Measurements from ENCODE around the gene MYO1B.

Gene MYO1B

GRCh38 chr2:191299010-191299409, 53.8 kb downstream of the MYO1B start:
- DNase-seq (ENCODE audit: low read depth): no peak

GRCh38 chr2:191299866-191300265, 54.7 kb downstream of the MYO1B start:
- DNase-seq (ENCODE audit: low read depth): no peak

- no peak for DNase-seq (ENCODE audit: low read depth)
Observed at GRCh38 chr2:191301971-191302370, 56.8 kb downstream of the MYO1B start.

- DNase-seq (ENCODE audit: low read depth): no peak
Observed at GRCh38 chr2:191302459-191303139, 57.4 kb downstream of the MYO1B start.

GRCh38 chr2:191303140-191304005, 58.2 kb downstream of the MYO1B start:
- DNase-seq (ENCODE audit: low read depth): no peak

- DNase-seq (ENCODE audit: low read depth): no peak
Observed at GRCh38 chr2:191304939-191305875, 60.0 kb downstream of the MYO1B start.

GRCh38 chr2:191308026-191308425, 62.8 kb downstream of the MYO1B start:
- DNase-seq (ENCODE audit: low read depth): no peak

- no peak for DNase-seq (ENCODE audit: low read depth)
Observed at GRCh38 chr2:191311156-191311555, 66.0 kb downstream of the MYO1B start.

GRCh38 chr2:191311627-191312026, 66.4 kb downstream of the MYO1B start:
- no peak for DNase-seq (ENCODE audit: low read depth)

- DNase-seq (ENCODE audit: low read depth): no peak
Observed at GRCh38 chr2:191312163-191312562, 67.0 kb downstream of the MYO1B start.

GRCh38 chr2:191312662-191313061, 67.5 kb downstream of the MYO1B start:
- no peak for DNase-seq (ENCODE audit: low read depth)

GRCh38 chr2:191314697-191315364, 69.6 kb downstream of the MYO1B start:
- DNase-seq (ENCODE audit: low read depth): no peak

- no peak for DNase-seq (ENCODE audit: low read depth)
Observed at GRCh38 chr2:191315365-191315752, 70.2 kb downstream of the MYO1B start.

- DNase-seq (ENCODE audit: low read depth): no peak
Observed at GRCh38 chr2:191316246-191316994, 71.2 kb downstream of the MYO1B start.

- DNase-seq (ENCODE audit: low read depth): no peak
Observed at GRCh38 chr2:191318037-191318728, 73.0 kb downstream of the MYO1B start.

GRCh38 chr2:191318729-191319078, 73.5 kb downstream of the MYO1B start:
- DNase-seq (ENCODE audit: low read depth): no peak

GRCh38 chr2:191319186-191319585, 74.0 kb downstream of the MYO1B start:
- no peak for DNase-seq (ENCODE audit: low read depth)

- no peak for DNase-seq (ENCODE audit: low read depth)
Observed at GRCh38 chr2:191320881-191321280, 75.7 kb downstream of the MYO1B start.

GRCh38 chr2:191321861-191322662, 76.9 kb downstream of the MYO1B start:
- no peak for DNase-seq (ENCODE audit: low read depth)
